Calu3 (cell line): ENCODE measurements around the gene PLEKHG4B. TPM values are rescaled to one million over a fixed set of nuclear protein-coding genes. Genes with fewer than 3 reads are reported as not detected.

ENCODE experiments used
- BruUV-seq: library from RNA; stranded (reverse); fragments of 400-500 nt; replicated peaks from 2 replicates; lab custom pipeline; 2021; lab: Mats Ljungman, UMichigan
- CTCF ChIA-PET: fragments of 300-600 bp; sonication (Branson Sonifier 250); formaldehyde crosslinking; loops from one replicate; lab custom pipeline; 2022; ENCODE audit warnings: antibody characterized with exemption; lab: Charles Lee
- DNase-seq: peaks from one replicate; pipeline ENCODE4 v3.0.0; 2022
- H3K27ac Mint-ChIP-seq: one replicate; pipeline ENCODE4 v1.8.0; 2022; ENCODE audit warnings: mixed read lengths; ENCODE audit not compliant: unreplicated experiment
- H3K27me3 Mint-ChIP-seq: one replicate; pipeline ENCODE4 v1.8.0; 2022; ENCODE audit warnings: mixed read lengths; ENCODE audit not compliant: unreplicated experiment
- H3K36me3 Mint-ChIP-seq: one replicate; pipeline ENCODE4 v1.8.0; 2022; ENCODE audit warnings: mild to moderate bottlenecking, moderate library complexity, mixed read lengths; ENCODE audit not compliant: insufficient read depth, unreplicated experiment
- H3K4me1 Mint-ChIP-seq: one replicate; pipeline ENCODE4 v1.8.0; 2022; ENCODE audit warnings: mild to moderate bottlenecking, low read depth, mixed read lengths; ENCODE audit not compliant: unreplicated experiment
- H3K4me3 Mint-ChIP-seq: one replicate; pipeline ENCODE4 v1.8.0; 2022; ENCODE audit warnings: mild to moderate bottlenecking, low read depth, moderate library complexity, mixed read lengths; ENCODE audit not compliant: unreplicated experiment
- H3K9me3 Mint-ChIP-seq: one replicate; pipeline ENCODE4 v1.8.0; 2022; ENCODE audit warnings: low read depth, mixed read lengths; ENCODE audit not compliant: unreplicated experiment
- CTCF ChIP-seq: fragments of 200-600 bp; IDR thresholded peaks from one replicate; pipeline ENCODE4 v1.8.0; 2022; ENCODE audit warnings: antibody characterized with exemption; ENCODE audit not compliant: unreplicated experiment
- intact Hi-C: fragments of 100-400 bp; cut with micrococcal nuclease; formaldehyde crosslinking; loops from one replicate; pipeline ENCODE4 v1.10.0; 2022; ENCODE audit not compliant: unreplicated experiment
- total RNA-seq: library from RNA; stranded (reverse); gene quantifications from 2 replicates; pipeline ENCODE4 v1.2.3, GENCODE V29; 2022

Gene PLEKHG4B
- total RNA-seq, 1 experiment from 2014 or later = 1.7 TPM

- Mint-ChIP-seq H3K27me3 (no peaks in the 10 kb centered on the region), H3K27ac (no peak overlapping the region), H3K9me3 (no peaks in the 10 kb centered on the region), H3K36me3 (peaks cover 15% of the 10 kb centered on the region), H3K4me1 (peaks cover 10% of the 10 kb centered on the region), H3K4me3 (no peak overlapping the region)
- intact Hi-C loops = no loop called here
- DNase-seq = no peak
- TF ChIP-seq CTCF = no peak
- no TSS peak for BruUV-seq
- CTCF ChIA-PET = no interaction called here
Observed at GRCh38 chr5:206406-206805, 114.4 kb downstream of the PLEKHG4B start.

- CTCF ChIA-PET = no interaction called here
- no peaks in the 10 kb centered on the region for H3K27me3 Mint-ChIP-seq
- no TSS peak for BruUV-seq
- intact Hi-C loops = no loop called here
- no peak overlapping the region for H3K27ac Mint-ChIP-seq
- no peaks in the 10 kb centered on the region for H3K9me3 Mint-ChIP-seq
- no peak for TF ChIP-seq CTCF
- H3K4me3 Mint-ChIP-seq = no peak overlapping the region
- peaks cover 12% of the 10 kb centered on the region for H3K36me3 Mint-ChIP-seq
- no peak for DNase-seq
- peaks cover 10% of the 10 kb centered on the region for H3K4me1 Mint-ChIP-seq
Observed at GRCh38 chr5:206927-207536, 115.1 kb downstream of the PLEKHG4B start.

- peaks cover 10% of the 10 kb centered on the region for H3K4me1 Mint-ChIP-seq
- DNase-seq = no peak
- intact Hi-C loops = no loop called here
- H3K27me3 Mint-ChIP-seq = no peaks in the 10 kb centered on the region
- H3K9me3 Mint-ChIP-seq = no peaks in the 10 kb centered on the region
- no peak overlapping the region for H3K27ac Mint-ChIP-seq
- no TSS peak for BruUV-seq
- no peak overlapping the region for H3K4me3 Mint-ChIP-seq
- peaks cover 6% of the 10 kb centered on the region for H3K36me3 Mint-ChIP-seq
- TF ChIP-seq CTCF = no peak
- CTCF ChIA-PET = no interaction called here
Observed at GRCh38 chr5:207599-207998, 115.6 kb downstream of the PLEKHG4B start.

GRCh38 chr5:208449-209114 lies 116.6 kb downstream of the PLEKHG4B start:
- no peaks in the 10 kb centered on the region for H3K9me3 Mint-ChIP-seq
- no peak overlapping the region for H3K27ac Mint-ChIP-seq
- BruUV-seq = no TSS peak
- H3K4me1 Mint-ChIP-seq = peaks cover 10% of the 10 kb centered on the region
- TF ChIP-seq CTCF = no peak
- intact Hi-C loops = no loop called here
- no peak overlapping the region for H3K4me3 Mint-ChIP-seq
- CTCF ChIA-PET = no interaction called here
- DNase-seq = no peak
- no peaks in the 10 kb centered on the region for H3K27me3 Mint-ChIP-seq
- peaks cover 4% of the 10 kb centered on the region for H3K36me3 Mint-ChIP-seq
